Stimulated activated CD8-positive, alpha-beta memory T cell treated with anti-CD3 and anti-CD28 coated beads, Interleukin-4, amount 100 ng/mL, for 48 hours (primary cell): ENCODE results near the gene COPRS.

Source experiments
- DNase-seq: peaks from one replicate; pipeline ENCODE4 v3.0.0-alpha.2; 2020

COPRS gene

DNA sequence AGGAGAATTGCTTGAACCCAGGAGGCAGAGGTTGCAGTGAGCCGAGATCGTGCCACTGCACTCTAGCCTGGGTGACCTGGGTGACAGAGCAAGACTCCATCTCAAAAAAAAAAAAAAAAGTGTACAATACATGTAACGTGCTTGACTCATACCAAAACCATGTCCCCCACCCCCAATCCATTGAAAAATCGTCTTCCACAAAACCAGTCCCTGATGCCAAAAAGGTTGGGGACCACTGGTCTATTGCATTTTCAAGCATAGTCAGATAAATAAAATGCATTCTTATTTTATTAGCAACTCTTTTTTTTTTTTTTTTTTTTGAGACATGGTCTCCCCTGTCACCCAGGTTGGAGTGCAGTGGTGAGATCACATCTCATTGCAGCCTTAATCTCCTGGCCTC is 52.1 kb downstream of the COPRS start:
- DNase-seq: no peak

GRCh38 chr17:31803494-31804213 is 55.4 kb downstream of the COPRS start:
- DNase-seq: no peak

DNA sequence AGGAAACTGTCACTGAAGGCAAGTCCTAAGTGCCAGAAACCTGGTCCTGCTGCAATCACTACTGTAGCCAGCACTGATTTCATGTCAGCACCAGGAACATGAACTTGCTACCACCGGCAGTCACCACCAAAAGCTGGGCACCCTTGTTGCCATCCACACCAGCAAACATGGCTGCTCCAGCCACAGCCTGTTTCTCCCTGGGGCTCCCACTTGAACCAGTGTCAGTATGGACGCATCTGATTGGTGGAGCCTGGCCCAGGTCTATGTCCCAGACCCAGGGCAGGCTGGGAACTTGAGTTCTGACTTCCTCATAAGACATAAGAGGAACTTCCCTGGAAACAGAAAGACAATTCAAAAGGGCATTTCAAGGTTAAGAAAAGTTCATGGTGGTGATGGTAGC is 56.5 kb downstream of the COPRS start:
- no peak for DNase-seq
